ENCODE data around the gene RRAGB.

DNA sequence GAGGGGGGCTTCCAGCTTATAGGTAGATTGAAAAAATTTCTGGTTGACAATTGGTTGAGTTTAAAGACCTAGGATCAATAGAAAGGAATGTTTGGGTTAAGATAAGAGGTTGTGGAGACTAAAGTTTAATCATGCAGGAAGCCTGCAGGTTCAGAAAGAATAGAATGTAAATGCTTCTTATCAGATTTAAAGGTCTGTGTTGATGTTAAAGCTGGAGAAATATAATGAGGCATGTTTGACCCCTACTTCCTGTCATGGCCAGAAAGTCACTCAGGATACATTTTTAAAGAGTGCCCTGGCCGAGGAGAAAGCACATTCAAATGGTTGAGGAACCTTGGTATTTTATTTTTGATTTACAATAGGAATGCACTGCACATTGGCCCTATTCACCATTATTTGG, 3.9 kb upstream of the RRAGB start:
- TF ChIP-seq, protein P1, sequence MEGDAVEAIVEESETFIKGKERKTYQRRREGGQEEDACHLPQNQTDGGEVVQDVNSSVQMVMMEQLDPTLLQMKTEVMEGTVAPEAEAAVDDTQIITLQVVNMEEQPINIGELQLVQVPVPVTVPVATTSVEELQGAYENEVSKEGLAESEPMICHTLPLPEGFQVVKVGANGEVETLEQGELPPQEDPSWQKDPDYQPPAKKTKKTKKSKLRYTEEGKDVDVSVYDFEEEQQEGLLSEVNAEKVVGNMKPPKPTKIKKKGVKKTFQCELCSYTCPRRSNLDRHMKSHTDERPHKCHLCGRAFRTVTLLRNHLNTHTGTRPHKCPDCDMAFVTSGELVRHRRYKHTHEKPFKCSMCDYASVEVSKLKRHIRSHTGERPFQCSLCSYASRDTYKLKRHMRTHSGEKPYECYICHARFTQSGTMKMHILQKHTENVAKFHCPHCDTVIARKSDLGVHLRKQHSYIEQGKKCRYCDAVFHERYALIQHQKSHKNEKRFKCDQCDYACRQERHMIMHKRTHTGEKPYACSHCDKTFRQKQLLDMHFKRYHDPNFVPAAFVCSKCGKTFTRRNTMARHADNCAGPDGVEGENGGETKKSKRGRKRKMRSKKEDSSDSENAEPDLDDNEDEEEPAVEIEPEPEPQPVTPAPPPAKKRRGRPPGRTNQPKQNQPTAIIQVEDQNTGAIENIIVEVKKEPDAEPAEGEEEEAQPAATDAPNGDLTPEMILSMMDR (IDR thresholded peaks at IDR 0.05) = no peak
- no peak for TF ChIP-seq POLR2AphosphoS5 (IDR thresholded peaks at IDR 0.05)
- no peak for TF ChIP-seq POLR2A (IDR thresholded peaks at IDR 0.05)
